WTC11 (cell line): Measurements from ENCODE around the gene SERPINB8. TPM values are rescaled to one million over a fixed set of nuclear protein-coding genes. Genes with fewer than 3 reads are reported as not detected.

Source experiments
- CREB1 ChIP-seq: sonication (generic); formaldehyde crosslinking; IDR thresholded peaks from 2 replicates; pipeline ENCODE4 v1.8.0; 2023; ENCODE audit warnings: mild to moderate bottlenecking, missing genetic modification reagents
- CTCF ChIP-seq: fragments of 200-600 bp; IDR thresholded peaks from 2 replicates; pipeline ENCODE4 v1.8.0; 2022; ENCODE audit warnings: antibody characterized with exemption
- EMX1 ChIP-seq: fragments of 250-450 bp; sonication (Bioruptor Pico); IDR thresholded peaks from 2 replicates; pipeline ENCODE4 v1.8.0; 2021; ENCODE audit warnings: mild to moderate bottlenecking
- ETV6 ChIP-seq: sonication (generic); formaldehyde crosslinking; IDR thresholded peaks from 2 replicates; pipeline ENCODE4 v1.8.1; 2022; ENCODE audit warnings: mild to moderate bottlenecking, missing genetic modification reagents
- FOXK1 ChIP-seq: sonication (generic); formaldehyde crosslinking; IDR thresholded peaks from 2 replicates; pipeline ENCODE4 v1.8.0; 2022; ENCODE audit warnings: mild to moderate bottlenecking, moderate library complexity, missing genetic modification reagents
- GRHL2 ChIP-seq: fragments of 250-450 bp; sonication (Bioruptor Pico); IDR thresholded peaks from 2 replicates; pipeline ENCODE4 v1.8.0; 2022; ENCODE audit warnings: mild to moderate bottlenecking, moderate library complexity; ENCODE audit not compliant: insufficient replicate concordance, severe bottlenecking
- IRF1 ChIP-seq: sonication (generic); formaldehyde crosslinking; IDR thresholded peaks from 2 replicates; pipeline ENCODE4 v1.8.0; 2023; ENCODE audit warnings: missing genetic modification reagents
- JUN ChIP-seq: sonication (generic); formaldehyde crosslinking; IDR thresholded peaks from 2 replicates; pipeline ENCODE4 v1.8.0; 2023; ENCODE audit warnings: mild to moderate bottlenecking, missing genetic modification reagents
- KAT7 ChIP-seq: sonication (generic); formaldehyde crosslinking; IDR thresholded peaks from 2 replicates; pipeline ENCODE4 v1.8.1; 2023; ENCODE audit warnings: missing genetic modification reagents, mild to moderate bottlenecking, borderline replicate concordance
- NFATC4 ChIP-seq: fragments of 250-450 bp; sonication (Bioruptor Pico); IDR thresholded peaks from 2 replicates; pipeline ENCODE4 v1.9.0; 2021; ENCODE audit warnings: mild to moderate bottlenecking
- NR1H2 ChIP-seq: sonication (generic); formaldehyde crosslinking; IDR thresholded peaks from 2 replicates; pipeline ENCODE4 v1.9.0; 2021; ENCODE audit warnings: mild to moderate bottlenecking, moderate library complexity, missing genetic modification reagents
- NR2C2 ChIP-seq: sonication (generic); formaldehyde crosslinking; IDR thresholded peaks from 2 replicates; pipeline ENCODE4 v1.8.0; 2022; ENCODE audit warnings: mild to moderate bottlenecking, missing genetic modification reagents
- NR3C1 ChIP-seq: sonication (generic); formaldehyde crosslinking; conservative IDR thresholded peaks from 2 replicates; pipeline ENCODE4 v1.8.1; 2023; ENCODE audit warnings: low read depth, mild to moderate bottlenecking, missing genetic modification reagents
- OVOL2 ChIP-seq: fragments of 250-450 bp; sonication (Bioruptor Pico); IDR thresholded peaks from 2 replicates; pipeline ENCODE4 v1.9.0; 2021; ENCODE audit warnings: mild to moderate bottlenecking, borderline replicate concordance
- RELA ChIP-seq: sonication (generic); formaldehyde crosslinking; IDR thresholded peaks from 2 replicates; pipeline ENCODE4 v1.8.1; 2022; ENCODE audit warnings: missing genetic modification reagents, mild to moderate bottlenecking, borderline replicate concordance
- RORB ChIP-seq: fragments of 250-450 bp; sonication (Bioruptor Pico); IDR thresholded peaks from 2 replicates; pipeline ENCODE4 v1.9.0; 2021; ENCODE audit warnings: mild to moderate bottlenecking
- USF2 ChIP-seq: sonication (generic); formaldehyde crosslinking; IDR thresholded peaks from 2 replicates; pipeline ENCODE4 v1.8.1; 2023; ENCODE audit warnings: mild to moderate bottlenecking, missing genetic modification reagents, moderate library complexity
- ZBTB21 ChIP-seq: sonication (generic); formaldehyde crosslinking; IDR thresholded peaks from 2 replicates; pipeline ENCODE4 v1.8.1; 2023; ENCODE audit warnings: mild to moderate bottlenecking, missing genetic modification reagents, borderline replicate concordance
- ZNF232 ChIP-seq: sonication (generic); formaldehyde crosslinking; IDR thresholded peaks from 2 replicates; pipeline ENCODE4 v1.8.0; 2022; ENCODE audit warnings: mild to moderate bottlenecking, missing genetic modification reagents
- ZNF263 ChIP-seq: sonication (generic); formaldehyde crosslinking; IDR thresholded peaks from 2 replicates; pipeline ENCODE4 v1.8.1; 2022; ENCODE audit warnings: low read depth, mild to moderate bottlenecking, moderate library complexity, missing genetic modification reagents
- total RNA-seq: library from RNA; stranded (reverse); gene quantifications from 3 replicates; pipeline ENCODE4 v1.2.3, GENCODE V29; 2021
- TF ChIP-seq, protein P1 (sequence below): sonication (generic); formaldehyde crosslinking; IDR thresholded peaks from 2 replicates; pipeline ENCODE4 v1.8.1; 2023; ENCODE audit warnings: mild to moderate bottlenecking, missing genetic modification reagents
- TF ChIP-seq, protein P2 (sequence below): fragments of 250-450 bp; sonication (Bioruptor Pico); IDR thresholded peaks from 2 replicates; pipeline ENCODE4 v1.9.0; 2021; ENCODE audit warnings: mild to moderate bottlenecking, borderline replicate concordance
- TF ChIP-seq, protein P3 (sequence below): sonication (generic); formaldehyde crosslinking; IDR thresholded peaks from 2 replicates; pipeline ENCODE4 v1.8.0; 2022; ENCODE audit warnings: mild to moderate bottlenecking, missing genetic modification reagents
- TF ChIP-seq, protein P4 (sequence below): sonication (generic); formaldehyde crosslinking; IDR thresholded peaks from 2 replicates; pipeline ENCODE4 v1.8.1; 2023; ENCODE audit warnings: mild to moderate bottlenecking, missing genetic modification reagents, borderline replicate concordance
- TF ChIP-seq, protein P5 (sequence below): sonication (generic); formaldehyde crosslinking; IDR thresholded peaks from 2 replicates; pipeline ENCODE4 v1.8.0; 2022; ENCODE audit warnings: mild to moderate bottlenecking, missing genetic modification reagents

Gene SERPINB8
- total RNA-seq, 1 experiment from 2014 or later = 0.46 TPM

DNA sequence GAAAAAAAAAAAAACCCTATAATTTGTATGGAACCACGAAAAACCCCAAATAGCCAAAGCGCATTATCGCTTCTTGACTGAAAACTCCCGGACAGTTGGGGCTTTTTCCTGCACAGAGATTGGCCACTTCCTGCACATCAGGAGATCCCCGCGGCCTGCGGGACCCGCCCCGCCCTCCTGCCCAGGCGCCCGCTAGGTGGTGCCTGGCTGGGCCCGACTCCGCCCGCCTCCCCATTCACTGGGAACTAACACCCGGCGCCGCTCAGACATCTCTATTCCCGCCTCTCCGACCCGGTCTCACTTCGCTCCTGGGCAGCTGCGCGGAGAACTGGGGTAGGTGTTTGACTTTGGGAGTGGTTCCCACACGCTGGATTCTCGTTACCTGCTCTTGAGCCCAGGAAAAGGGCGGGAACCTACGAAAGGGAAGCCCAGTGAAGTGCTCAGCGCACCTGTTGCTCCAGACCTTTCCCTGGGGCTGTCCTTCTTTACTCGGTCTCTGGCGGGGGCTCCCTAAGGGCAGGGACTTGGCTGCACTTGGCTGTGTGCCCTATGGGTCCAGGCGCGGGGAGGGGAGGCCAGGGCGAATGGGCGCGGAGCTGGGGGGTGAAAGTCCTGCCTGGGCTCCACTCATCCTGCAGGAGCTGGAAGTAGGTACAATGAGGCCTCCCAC is 20.7 kb upstream of the SERPINB8 start, which contains the start of gene HMSD (continued):
- TF ChIP-seq RELA (CRISPR knock-in tag) (no peak), NR1H2 (CRISPR knock-in tag) (no peak), USF2 (CRISPR knock-in tag) (no peak), RORB (CRISPR knock-in tag) (no peak), NFATC4 (CRISPR knock-in tag) (no peak), OVOL2 (CRISPR knock-in tag) (no peak), JUN (CRISPR knock-in tag) (no peak), ZNF232 (no peak), KAT7 (no peak), IRF1 (no peak), CREB1 (CRISPR knock-in tag) (no peak), ZNF263 (CRISPR knock-in tag) (no peak), NR2C2 (CRISPR knock-in tag) (no peak), NR3C1 (CRISPR knock-in tag) (no peak), CTCF (no peak), GRHL2 (CRISPR knock-in tag) (no peak), ETV6 (CRISPR knock-in tag) (0 out of 2 replicates have a peak, but pooled peaks have one; percentile 60), FOXK1 (CRISPR knock-in tag) (0 out of 2 replicates have a peak, but pooled peaks have one; percentile 13), EMX1 (CRISPR knock-in tag) (no peak), ZBTB21 (CRISPR knock-in tag) (peak; percentile 49; the same call in 1 of the 2 replicates)
- TF ChIP-seq, protein P1, sequence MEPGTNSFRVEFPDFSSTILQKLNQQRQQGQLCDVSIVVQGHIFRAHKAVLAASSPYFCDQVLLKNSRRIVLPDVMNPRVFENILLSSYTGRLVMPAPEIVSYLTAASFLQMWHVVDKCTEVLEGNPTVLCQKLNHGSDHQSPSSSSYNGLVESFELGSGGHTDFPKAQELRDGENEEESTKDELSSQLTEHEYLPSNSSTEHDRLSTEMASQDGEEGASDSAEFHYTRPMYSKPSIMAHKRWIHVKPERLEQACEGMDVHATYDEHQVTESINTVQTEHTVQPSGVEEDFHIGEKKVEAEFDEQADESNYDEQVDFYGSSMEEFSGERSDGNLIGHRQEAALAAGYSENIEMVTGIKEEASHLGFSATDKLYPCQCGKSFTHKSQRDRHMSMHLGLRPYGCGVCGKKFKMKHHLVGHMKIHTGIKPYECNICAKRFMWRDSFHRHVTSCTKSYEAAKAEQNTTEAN (CRISPR knock-in tag) = no peak
- TF ChIP-seq, protein P2, sequence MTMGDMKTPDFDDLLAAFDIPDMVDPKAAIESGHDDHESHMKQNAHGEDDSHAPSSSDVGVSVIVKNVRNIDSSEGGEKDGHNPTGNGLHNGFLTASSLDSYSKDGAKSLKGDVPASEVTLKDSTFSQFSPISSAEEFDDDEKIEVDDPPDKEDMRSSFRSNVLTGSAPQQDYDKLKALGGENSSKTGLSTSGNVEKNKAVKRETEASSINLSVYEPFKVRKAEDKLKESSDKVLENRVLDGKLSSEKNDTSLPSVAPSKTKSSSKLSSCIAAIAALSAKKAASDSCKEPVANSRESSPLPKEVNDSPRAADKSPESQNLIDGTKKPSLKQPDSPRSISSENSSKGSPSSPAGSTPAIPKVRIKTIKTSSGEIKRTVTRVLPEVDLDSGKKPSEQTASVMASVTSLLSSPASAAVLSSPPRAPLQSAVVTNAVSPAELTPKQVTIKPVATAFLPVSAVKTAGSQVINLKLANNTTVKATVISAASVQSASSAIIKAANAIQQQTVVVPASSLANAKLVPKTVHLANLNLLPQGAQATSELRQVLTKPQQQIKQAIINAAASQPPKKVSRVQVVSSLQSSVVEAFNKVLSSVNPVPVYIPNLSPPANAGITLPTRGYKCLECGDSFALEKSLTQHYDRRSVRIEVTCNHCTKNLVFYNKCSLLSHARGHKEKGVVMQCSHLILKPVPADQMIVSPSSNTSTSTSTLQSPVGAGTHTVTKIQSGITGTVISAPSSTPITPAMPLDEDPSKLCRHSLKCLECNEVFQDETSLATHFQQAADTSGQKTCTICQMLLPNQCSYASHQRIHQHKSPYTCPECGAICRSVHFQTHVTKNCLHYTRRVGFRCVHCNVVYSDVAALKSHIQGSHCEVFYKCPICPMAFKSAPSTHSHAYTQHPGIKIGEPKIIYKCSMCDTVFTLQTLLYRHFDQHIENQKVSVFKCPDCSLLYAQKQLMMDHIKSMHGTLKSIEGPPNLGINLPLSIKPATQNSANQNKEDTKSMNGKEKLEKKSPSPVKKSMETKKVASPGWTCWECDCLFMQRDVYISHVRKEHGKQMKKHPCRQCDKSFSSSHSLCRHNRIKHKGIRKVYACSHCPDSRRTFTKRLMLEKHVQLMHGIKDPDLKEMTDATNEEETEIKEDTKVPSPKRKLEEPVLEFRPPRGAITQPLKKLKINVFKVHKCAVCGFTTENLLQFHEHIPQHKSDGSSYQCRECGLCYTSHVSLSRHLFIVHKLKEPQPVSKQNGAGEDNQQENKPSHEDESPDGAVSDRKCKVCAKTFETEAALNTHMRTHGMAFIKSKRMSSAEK (CRISPR knock-in tag) = no peak
- TF ChIP-seq, protein P3, sequence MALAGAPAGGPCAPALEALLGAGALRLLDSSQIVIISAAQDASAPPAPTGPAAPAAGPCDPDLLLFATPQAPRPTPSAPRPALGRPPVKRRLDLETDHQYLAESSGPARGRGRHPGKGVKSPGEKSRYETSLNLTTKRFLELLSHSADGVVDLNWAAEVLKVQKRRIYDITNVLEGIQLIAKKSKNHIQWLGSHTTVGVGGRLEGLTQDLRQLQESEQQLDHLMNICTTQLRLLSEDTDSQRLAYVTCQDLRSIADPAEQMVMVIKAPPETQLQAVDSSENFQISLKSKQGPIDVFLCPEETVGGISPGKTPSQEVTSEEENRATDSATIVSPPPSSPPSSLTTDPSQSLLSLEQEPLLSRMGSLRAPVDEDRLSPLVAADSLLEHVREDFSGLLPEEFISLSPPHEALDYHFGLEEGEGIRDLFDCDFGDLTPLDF (CRISPR knock-in tag) = no peak
- TF ChIP-seq, protein P4, sequence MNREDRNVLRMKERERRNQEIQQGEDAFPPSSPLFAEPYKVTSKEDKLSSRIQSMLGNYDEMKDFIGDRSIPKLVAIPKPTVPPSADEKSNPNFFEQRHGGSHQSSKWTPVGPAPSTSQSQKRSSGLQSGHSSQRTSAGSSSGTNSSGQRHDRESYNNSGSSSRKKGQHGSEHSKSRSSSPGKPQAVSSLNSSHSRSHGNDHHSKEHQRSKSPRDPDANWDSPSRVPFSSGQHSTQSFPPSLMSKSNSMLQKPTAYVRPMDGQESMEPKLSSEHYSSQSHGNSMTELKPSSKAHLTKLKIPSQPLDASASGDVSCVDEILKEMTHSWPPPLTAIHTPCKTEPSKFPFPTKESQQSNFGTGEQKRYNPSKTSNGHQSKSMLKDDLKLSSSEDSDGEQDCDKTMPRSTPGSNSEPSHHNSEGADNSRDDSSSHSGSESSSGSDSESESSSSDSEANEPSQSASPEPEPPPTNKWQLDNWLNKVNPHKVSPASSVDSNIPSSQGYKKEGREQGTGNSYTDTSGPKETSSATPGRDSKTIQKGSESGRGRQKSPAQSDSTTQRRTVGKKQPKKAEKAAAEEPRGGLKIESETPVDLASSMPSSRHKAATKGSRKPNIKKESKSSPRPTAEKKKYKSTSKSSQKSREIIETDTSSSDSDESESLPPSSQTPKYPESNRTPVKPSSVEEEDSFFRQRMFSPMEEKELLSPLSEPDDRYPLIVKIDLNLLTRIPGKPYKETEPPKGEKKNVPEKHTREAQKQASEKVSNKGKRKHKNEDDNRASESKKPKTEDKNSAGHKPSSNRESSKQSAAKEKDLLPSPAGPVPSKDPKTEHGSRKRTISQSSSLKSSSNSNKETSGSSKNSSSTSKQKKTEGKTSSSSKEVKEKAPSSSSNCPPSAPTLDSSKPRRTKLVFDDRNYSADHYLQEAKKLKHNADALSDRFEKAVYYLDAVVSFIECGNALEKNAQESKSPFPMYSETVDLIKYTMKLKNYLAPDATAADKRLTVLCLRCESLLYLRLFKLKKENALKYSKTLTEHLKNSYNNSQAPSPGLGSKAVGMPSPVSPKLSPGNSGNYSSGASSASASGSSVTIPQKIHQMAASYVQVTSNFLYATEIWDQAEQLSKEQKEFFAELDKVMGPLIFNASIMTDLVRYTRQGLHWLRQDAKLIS (CRISPR knock-in tag) = no peak
- TF ChIP-seq, protein P5, sequence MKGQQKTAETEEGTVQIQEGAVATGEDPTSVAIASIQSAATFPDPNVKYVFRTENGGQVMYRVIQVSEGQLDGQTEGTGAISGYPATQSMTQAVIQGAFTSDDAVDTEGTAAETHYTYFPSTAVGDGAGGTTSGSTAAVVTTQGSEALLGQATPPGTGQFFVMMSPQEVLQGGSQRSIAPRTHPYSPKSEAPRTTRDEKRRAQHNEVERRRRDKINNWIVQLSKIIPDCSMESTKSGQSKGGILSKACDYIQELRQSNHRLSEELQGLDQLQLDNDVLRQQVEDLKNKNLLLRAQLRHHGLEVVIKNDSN (CRISPR knock-in tag) = no peak
